DND-41 (cell line): ENCODE data around the gene ZBTB8OS.
"Not testable (repeated sequence)": the region's sequence is repeated elsewhere in the genome, so short reads cannot be mapped to it uniquely, and the experiment has no call there.

Source experiments
- CTCF ChIP-seq: IDR thresholded peaks from 2 replicates; pipeline ENCODE4 v1.5.1; 2012; ENCODE audit warnings: borderline replicate concordance, low read length, moderate library complexity, mild to moderate bottlenecking; ENCODE audit not compliant: poor library complexity, severe bottlenecking; ENCODE audit errors: extremely low read depth
- EZH2 ChIP-seq: IDR thresholded peaks from 3 replicates; pipeline ENCODE4 v1.6.1; 2012; ENCODE audit warnings: borderline replicate concordance, low read depth, mild to moderate bottlenecking, moderate library complexity, low read length, inconsistent platforms; ENCODE audit not compliant: severe bottlenecking

- not testable (repeated sequence) for TF ChIP-seq CTCF, EZH2
Measured at GRCh38 chr1:32679993-32680392, 29.6 kb upstream of the ZBTB8OS start.
